Activated CD4-positive, alpha-beta T cell treated with anti-CD3 and anti-CD28 coated beads, Interleukin-2, amount 50 U/mL, for 24 hours (primary cell): ENCODE measurements around the gene MUCL1.
"Not testable (repeated sequence)": the region's sequence is repeated elsewhere in the genome, so short reads cannot be mapped to it uniquely, and the experiment has no call there.

Source experiments
- DNase-seq, 2 donors: peaks; one replicate each; pipeline ENCODE4 v3.0.0-alpha.2; 2020; ENCODE audit warnings: low read depth in 1 of 2, low spot score in 1 of 2

Gene MUCL1, protein sequence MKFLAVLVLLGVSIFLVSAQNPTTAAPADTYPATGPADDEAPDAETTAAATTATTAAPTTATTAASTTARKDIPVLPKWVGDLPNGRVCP

DNA sequence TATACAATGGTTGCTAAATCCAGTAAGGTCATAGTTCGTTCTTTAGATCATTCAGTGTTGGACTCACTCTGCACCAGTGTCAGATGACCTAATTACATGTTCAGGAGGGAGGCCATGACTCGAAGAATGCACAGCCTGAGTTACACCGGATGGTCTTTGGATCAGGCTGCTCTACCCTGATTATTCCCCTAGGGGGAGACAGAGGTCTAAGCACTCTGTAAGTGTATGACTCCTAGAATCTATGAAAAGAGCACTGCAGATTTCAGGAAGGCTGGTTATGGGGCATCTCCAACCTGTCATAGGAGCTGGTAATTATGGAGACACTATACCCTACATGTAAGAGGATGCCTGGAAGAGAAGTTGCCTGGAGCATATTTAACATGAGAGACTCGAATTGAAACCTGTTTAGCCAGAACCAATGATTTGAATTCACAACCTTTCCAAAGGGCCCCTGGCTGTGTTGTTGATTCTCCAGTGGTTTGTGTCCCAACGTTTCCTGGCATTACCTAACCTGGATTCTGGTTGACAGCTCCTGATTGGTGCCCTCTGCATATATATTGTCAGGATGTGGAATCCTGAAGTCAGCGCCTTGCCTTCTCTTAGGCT is at the start of gene MUCL1:
MUCL1 (plus strand) TSS at position 584 of the 606 bp plus-strand sequence. CDS start 67 bp downstream, outside the sequence.
- peak; percentile 36 to 78 for DNase-seq

DNA sequence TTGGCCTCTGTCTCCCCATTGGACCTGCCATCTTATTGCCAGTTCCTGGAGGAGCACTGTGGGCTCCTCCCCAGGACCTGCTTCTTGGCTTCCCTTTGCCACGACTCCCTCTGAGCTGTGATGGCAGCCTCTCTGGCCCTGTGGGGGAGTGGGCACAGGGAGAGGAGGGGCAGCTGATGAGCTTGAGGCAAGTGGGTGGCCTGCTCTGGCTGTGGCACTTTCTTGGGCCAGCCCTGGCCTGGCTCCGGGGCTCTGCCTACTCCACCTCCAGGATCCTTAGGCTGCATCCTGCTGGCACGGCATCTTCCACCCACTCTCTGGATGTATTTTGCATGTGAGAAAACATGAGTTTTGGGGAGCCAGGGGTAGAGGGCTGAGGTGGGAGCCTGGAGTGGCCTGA is 32.6 kb upstream of the MUCL1 start:
- DNase-seq = no peak

DNA sequence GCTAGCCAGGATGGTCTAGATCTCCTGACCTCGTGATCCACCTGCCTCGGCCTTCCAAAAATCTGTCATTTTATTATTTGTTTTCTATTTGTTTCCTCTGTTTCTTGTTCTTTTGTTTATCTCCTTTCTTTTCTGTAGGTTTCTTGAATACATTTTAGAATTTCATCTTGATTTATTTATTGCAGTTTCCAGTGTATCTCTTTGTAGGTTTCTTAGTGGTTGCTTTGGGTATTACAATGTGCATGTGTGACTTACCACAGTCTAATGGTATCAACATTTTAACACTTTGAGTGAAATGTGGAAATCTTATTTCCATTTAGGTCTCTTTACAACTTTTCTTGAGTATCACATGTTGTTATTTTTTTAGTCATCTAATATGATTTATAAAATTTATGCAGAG is 29.9 kb upstream of the MUCL1 start:
- no peak for DNase-seq

DNA sequence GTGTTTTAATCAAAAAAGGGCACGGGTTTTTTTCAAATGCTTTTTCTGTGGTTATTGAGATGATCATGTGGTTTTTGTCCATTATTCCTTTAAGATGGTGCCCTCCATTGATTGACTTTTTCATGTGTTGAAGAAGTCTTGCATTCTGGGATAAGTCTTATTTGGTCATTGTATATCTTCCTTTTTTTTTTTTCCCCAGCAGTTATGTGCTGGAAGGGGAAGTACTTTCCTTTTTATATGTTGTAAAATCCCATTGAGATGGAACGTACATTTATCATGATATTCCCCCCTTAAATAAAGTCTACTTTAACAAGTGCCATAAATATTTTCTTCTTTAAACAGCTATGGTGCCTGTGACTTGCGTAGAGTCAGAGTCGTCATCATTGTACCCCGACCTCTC is 24.8 kb upstream of the MUCL1 start:
- no peak for DNase-seq

DNA sequence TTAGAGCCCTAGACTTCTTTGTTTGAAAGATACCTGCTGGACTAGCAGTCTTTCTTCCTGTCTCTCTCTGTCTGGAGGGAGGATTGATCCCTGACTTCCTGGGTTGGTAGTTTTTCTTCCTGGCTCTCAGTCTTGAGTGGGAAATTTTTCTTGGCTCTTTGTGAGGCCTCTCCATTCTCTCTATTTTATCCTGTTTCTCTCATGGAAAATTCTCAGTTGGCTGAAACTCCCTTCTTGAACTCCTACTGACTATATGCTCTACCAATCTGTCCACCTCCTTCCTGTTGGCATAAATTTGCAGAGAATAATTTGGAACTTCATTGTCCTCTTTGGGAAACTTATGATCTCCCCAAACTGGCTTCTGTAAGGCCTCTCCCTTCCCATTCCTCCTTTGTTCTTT is 24.1 kb upstream of the MUCL1 start:
- DNase-seq = no peak

DNA sequence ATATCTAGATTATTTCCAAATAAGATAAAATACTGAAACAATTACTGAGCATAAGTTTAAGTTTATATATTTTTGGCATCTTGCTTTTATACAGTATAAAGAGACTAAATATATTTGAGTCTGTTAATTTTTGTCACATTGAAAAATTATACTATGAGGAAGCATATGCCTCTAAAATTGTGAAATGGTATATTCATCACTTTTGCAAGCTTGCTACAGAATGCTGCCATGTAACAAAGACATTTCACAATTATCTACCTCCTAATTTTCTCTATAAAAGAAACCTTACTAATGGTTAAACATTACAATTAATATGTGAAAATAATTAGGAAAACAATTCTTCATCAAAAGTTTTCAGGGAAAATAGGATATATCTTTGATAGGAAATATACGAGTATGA is 22.7 kb upstream of the MUCL1 start:
- no peak for DNase-seq

DNA sequence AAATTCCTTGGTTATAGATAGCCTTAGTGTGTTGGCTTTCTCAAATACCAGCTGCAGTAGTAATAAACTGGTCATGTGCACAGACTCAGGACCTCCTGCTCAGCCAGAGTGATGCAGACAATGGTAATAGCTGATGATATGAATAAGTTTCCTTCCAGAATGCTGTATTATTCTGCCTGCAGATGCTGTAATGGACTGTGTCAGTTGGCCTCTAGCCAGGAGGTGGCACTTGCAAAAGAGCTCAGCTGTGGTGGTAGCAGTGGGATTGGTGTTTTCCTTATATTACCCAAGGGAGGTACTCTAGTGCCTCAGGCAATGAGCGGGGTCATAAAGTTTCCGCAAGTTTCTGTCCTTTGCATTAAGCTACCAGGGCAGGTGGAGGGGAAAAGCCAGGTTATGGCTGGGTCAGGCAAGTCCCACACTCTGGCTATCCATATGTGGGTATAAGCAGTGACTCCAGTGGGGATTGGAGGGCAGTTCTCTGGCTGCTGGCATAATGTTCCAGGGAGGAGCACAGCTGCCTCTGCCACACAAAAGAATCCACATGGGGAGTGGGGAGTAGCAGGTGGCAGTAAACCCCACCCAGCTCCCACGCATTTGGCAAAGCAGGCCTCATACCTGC is 14.0 kb upstream of the MUCL1 start:
- DNase-seq = no peak

DNA sequence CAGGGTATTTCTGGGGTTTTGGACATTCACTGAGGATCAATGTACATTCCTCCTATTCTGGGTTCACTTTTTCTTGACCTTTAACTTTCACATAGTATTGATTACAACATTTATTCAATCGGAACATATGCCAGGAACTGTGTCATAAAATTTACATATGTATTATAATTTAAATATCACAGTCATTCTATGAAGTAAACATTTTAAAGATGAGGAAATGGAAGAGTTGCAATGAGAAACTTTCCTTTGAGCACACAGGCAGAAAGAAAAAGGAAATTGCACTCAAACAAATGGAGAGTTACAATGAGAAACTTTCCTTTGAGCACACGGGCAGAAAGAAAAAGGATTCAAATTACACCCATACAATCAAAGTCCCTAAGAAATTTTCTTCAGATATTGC is 3.1 kb downstream of the MUCL1 start:
- DNase-seq = no peak

DNA sequence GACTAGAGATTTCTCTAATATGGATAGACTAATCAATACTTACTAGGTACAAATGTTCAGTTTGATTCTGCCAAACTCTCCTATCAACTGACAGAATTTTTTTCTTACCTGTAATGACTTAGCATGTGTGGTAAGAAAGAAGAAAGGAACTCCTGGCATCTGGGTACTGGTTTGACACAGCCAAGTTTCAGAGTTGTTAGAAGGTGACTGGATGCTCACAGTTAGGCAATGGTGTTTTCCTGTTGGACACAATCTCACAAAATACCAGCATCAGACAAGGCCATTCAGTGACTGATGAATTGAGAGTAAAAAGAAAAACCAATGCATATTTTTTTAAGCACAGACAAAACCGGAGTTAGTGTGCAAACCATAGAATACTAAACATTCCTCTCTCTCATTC is 4.2 kb downstream of the MUCL1 start:
- no peak for DNase-seq

DNA sequence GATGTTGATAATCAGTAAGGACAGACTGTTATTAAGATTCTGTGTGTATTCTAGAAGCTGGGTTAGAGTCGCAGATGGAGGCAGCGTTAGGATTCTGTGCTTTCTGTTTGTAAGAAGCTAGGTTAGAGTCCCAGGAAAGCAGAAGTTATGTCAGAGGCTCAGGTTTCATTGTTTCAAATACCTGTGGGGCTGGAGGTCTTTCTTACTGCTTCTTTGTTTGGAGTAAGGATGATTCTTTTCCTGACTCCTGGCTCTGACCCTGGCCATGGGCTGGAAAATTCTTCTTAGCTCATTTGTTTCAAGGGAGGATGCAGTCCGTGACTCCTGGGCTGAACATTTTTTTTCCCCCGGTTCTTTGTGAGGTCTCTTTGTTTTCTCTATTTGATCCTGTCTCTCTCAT is 5.2 kb downstream of the MUCL1 start:
- no peak for DNase-seq

DNA sequence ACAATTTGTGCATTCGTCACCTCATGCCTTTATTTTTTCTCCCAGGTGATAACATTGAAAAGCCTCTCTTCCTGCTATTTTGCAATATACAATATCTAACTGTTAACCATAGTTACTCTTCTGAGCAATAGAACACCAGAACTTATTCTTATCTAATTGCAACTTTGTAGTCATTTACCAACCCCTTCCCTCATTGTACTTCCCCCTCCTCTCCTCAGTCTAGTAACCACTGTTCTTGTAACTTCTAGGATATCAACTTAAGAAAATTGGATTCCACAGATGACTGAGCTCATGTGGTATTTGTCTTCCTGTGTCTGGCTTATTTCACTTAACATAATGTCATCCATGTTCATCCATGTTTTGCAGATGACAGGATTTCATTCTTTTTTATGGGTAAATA is 7.6 kb downstream of the MUCL1 start:
- DNase-seq = no peak

DNA sequence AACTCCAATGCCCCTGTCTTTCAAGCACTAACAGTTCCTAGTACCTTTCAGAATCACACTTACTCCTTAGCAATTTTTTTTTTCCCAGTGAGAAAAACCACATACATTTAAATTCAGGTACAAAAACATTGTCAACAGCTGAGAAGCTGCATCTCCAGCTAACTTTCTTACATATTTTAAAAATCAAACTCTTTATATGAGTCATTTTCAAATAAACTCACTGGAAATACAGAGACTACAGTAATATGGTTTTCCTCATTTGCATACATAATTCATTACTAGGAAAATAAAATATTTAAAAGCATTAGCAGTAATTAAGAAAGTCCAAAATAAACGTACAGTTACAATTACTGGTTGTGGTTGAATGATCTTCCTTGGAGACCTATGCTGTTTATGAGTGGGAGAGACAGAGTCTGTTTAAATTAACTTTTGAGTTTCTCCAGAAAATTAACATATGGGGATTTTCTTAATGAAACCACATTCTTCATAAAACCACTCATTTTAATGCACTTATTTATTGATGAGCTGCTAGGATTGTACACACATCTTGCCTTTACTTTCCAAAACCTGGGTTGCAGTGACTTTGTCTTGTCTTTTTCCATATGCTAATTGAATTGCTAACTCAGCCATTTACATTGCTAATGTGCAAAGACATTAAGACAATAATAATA is 9.8 kb downstream of the MUCL1 start:
- no peak for DNase-seq

DNA sequence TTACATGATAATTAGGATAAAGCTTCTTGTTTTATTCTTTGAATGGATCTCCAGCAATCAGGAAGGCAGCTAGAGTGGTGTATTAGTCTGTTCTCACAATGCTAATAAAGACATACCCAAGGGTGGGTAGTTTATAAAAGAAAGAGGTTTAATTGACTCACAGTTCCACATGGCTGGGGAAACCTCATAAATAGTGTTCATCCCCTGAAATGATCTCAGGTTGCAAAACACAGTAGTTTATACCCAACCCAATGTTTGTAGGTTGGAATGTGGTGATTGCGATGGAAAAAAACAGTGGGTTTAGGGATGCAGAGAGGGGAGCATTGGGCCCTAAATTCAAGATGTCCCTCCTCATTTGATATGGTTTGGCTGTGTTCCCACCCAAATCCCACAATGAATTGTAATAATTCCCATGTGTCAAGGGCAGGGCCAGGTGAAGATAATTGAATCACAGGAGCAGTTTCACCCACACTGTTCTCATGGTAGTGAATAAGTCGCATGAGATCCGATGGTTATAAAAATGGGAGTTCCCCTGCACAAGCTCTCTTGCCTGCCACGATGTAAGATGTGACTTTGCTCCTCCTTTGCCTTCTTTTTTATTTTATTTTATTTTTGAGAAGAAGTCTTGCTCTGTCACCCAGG is 11.5 kb downstream of the MUCL1 start:
- DNase-seq = no peak

DNA sequence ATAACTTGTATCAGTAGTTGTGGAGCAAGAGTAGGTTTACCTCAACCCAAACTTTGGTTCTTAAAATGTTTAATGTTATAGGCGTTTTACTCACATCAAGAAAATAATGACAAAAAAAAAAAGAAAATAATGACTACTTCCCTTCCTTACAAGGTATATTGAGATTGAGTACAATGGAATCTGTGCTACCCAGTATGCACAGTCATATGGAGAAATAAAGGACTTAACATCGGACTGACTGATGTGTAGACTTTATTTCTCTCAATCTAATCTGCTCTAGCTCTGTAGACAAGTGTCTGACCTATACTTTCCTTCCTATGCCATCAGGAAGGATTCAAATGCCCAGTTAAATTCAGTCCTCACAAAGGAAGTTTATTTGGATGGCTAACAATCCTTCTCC is 14.4 kb downstream of the MUCL1 start:
- DNase-seq = no peak

DNA sequence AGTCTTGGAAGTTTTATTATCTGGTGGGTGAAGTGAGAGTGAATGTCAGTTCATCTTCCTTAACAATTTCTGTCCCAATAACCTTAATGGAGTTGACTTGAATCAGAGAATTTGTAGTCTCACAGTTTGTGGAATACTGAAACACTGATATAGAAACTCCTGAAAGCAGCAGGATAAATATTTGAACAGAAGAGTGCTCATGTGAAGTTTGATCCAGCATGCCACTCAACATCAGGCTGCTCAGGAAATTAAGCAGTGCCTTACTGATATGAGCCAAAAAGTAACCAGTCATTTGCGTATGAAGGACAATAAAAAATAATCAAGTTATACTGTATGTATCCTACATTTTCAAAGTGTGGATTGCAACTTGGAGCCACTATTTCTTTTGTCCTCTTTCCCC is 15.7 kb downstream of the MUCL1 start:
- no peak for DNase-seq

DNA sequence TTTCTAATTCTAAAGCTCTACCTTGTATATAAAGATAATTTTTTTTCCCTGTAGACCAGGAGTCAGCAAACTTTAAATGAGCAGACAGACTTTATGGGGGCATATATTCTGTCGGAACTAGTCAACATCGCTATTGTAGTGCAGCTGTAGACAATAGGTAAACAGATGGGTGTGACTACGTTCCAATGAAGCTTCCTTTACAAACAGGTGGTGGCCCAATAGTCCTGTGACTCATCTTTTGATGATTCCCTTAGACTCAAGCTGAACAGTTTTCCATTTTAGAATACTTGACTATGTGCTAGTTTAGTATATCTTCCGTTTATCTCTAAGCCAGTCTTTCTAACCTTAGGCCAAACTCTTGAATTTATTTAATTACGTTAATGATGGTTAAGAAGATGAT is 16.3 kb downstream of the MUCL1 start:
- DNase-seq = no peak

DNA sequence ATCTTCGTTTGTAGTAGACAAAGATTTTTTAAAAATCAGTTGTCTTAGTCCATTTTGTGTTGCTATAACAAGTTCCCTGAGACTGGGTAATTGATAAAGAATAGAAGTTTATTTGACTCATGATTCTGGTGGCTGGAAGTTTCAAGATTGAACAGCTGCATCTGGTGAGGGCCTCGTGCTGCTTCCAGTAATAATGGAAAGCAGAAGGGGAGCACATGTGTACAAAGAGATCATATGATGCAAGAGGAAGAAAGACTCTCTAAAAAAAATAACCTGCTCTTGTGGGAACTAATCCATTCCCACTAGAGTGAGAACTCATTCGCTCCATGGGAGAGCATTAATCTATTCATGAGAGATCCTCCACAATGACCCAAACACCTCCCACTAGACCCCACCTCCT is 24.8 kb downstream of the MUCL1 start:
- DNase-seq = no peak

DNA sequence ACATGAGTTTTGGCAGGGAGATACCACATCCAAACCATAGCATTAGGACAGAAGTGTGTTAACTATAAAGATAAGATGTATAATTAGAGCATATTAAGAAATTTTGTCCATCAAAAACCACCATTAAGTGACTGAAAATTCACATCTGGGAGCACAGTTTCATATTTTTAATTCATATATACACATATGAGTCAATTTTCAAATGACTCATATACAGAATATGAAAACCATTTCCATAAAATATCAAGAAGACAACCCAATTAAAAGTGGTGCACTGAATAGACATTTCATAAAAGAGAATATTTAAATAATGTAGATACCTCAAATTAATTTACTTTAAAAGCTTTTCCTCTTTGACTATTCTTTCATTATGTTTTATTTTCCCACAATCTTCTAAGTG is 25.3 kb downstream of the MUCL1 start:
- no peak for DNase-seq

DNA sequence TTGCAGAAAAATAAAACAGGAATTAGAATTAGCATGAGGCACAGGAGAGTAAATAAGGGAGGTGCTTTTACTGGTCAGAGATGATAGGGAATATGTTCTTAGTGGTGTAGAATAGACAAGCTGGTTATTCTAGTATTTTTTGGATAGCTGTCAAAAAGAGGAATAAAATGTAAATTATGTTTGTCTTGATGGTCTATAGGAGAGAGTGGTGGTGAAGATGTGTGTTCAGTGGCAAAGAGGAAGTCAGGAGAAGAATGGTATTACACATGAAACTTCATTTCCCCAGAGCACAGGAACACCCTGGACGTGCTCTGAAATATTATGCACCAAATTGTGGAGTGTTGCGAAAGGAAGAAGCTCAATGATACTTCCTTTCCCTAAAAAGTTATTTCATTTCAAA is 27.8 kb downstream of the MUCL1 start:
- no peak for DNase-seq

DNA sequence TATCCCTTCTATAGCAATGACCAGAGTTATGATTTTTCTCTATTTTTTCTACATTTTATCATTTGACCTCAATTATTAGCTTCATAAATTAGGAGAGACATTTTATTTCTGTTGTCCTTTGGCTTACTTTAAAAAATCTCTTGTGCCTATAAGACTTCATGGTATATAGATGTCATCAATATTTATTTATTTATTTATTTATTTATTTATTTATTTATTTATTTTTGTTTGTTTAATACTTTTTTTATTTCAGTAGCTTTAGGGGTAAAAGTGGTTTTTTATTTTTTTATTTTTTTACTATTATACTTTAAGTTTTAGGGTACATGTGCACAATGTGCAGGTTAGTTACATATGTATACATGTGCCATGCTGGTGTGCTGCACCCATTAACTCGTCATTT is 28.3 kb downstream of the MUCL1 start:
- not testable (repeated sequence) for DNase-seq

DNA sequence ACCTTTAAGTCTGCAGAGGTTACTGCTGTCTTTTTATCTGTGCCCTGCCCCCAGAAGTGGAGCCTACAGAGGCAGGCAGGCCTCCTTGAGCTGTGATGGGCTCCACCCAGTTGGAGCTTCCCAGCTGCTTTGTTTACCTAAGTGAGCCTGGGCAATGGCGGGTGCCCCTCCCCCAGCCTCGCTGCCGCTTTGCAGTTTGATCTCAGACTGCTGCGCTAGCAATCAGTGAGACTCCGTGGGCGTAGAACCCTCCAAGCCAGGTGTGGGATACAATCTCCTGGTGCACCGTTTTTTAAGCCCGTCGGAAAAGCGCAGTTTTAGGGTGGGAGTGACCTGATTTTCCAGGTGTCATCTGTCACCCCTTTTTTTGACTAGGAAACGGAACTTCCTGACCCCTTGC is 34.1 kb downstream of the MUCL1 start:
- not testable (repeated sequence) for DNase-seq

DNA sequence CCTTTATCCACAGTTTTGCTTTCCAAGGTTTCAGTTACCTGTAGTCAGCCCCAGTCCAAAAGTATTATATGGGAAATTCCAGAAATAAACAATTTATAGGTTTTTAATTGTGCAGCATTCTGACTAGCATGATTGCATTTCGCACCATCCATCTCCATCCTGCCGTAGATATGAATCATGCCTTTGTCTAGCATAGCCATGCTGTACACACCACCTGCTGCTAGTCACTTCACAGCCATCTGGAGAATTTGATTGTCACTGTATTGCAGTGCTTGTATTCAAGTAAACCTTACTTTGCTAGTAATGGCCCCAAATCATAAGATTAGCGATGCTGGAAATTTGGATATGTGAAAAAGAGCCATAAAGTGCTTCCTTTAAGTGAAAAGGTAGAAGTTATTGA is 36.0 kb downstream of the MUCL1 start:
- no peak for DNase-seq
